ENCODE measurements around the gene ASB6.

The ASB6 gene, protein sequence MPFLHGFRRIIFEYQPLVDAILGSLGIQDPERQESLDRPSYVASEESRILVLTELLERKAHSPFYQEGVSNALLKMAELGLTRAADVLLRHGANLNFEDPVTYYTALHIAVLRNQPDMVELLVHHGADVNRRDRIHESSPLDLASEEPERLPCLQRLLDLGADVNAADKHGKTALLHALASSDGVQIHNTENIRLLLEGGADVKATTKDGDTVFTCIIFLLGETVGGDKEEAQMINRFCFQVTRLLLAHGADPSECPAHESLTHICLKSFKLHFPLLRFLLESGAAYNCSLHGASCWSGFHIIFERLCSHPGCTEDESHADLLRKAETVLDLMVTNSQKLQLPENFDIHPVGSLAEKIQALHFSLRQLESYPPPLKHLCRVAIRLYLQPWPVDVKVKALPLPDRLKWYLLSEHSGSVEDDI

DNA sequence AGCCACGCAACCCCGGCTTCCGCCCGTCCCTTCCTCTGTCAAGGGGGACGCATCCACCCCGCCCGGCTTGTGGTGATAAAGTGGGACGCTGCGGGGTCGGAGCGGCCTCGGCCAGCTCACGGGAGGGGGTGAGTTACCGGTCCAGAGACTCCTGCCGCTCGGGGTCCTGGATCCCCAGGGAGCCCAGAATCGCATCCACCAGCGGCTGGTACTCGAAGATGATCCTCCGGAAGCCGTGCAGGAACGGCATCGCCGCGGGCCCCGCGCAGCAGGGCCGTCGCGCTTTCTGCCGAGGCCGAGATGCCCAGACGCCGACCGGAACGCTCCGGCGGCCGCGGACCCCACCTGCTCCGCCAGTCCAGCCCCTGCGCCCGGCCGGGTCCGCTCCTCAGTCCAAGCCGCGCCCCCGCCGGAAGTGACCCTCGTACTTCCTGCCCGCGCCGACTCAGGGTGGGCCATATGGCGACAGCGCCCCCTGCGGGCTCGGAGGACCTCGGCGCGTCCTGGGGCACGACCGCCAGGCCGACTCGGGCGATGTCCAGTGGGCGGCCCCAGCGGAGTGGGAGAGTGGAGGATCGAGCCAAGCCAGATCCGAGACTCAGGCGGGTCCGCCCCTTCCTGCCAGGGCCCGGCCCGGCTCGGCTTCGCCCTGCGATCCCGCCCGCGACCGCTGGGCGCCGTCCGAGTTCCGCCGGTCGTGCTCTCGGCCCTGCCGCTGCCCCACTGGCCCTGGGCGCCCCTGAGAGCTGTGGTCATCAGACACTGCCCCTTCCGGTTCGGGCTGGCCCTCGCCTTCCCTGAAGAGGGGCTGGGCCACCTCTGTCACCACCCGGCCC is at the start of gene ASB6:
Gene ASB6 (minus strand): TSS at position 402 of the 836 bp plus-strand sequence. CDS start 152 bp downstream, at position 250.
- DNase-seq = peak; percentile 88

DNA sequence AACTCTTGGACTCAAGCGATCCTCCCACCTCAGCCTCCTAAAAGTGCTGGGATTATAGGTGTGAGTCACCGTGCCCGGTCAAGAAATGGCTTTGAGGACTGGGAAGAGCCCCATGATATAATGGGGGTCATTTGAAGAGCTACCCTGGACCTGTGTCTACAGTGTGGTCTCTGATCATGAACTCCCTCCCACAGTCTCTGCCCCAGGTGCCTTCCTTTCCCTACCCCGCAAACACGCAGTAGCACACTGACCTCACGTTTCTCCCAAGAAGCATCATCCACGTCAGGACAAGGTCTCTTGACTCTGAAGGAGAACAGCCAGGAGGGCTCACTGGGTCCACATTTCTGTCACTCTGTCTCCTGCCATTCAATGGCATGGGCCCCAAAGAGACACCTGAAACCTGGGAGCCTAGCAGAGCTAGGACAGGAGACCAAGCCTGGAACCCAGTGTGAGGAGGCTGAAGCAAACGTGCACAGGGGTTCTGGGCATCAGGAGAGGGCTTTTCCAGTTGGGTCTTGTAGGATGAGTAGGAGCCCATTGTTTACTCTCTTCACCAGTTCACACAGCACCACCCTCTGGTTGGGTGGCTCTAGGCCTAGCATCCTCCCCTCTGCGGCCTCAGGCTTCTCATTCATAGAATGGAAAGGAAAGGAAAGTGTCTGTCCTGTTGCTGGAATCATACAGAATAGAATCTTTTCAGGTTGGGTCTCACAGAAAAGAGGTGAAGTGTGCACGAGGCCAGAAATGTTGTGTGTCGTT is 46.5 kb upstream of the ASB6 start:
- DNase-seq = no peak

DNA sequence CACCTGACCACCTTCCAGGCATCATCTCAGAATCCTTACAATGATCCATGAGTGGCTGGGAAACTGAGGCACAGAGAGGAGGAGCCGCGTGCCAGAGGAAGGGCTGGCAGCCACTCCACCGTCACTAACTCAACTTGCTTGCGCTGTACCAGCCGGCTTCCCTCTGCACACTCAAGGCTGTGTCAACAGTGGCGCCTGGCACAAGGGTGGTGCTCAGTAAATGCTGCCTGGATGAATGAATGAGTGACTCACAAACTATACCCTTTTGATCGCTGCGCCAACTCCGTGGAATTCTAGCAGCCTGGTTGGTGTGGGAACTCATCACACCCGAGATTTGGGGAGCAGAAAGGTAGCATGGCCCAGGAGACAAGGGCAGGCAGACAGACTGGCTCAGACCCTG is 45.4 kb upstream of the ASB6 start:
- no peak for DNase-seq

DNA sequence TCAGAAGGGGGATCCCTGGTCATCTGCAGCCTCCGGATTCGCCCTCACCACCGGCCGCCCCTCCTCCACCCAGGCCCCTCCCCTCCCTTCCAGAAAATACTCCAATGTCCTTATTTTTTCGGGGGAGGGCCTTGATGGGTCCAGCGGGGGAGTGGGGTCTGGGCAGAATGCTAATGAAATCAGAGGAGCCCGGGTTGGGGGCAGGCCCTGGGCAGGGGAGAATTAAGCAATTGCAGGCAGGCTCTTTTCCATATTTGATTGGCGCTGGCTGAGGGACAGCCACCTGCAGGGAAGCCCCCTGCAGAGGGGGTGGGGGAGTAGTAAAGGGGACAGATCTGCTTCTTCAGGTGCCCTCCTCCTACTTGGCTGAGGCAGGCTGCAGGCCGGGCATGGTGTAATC is 44.8 kb upstream of the ASB6 start:
- no peak for DNase-seq

DNA sequence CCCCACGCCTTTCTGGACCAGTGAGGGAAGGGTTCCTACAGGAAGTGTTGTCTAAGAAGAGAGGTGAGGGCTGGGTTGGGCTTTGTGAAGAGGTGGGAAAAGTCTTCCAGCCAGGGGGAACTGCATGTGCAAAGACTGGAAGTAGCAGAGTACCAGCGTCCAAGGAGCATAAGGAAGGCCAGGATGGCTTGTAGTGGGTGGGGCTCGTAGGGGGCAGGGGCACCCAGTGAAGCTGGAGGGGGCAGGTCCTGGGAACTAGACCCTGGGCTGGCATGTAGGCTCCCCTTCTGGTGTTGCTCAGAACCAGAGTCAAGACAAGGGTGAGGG is 43.9 kb upstream of the ASB6 start:
- no peak for DNase-seq

DNA sequence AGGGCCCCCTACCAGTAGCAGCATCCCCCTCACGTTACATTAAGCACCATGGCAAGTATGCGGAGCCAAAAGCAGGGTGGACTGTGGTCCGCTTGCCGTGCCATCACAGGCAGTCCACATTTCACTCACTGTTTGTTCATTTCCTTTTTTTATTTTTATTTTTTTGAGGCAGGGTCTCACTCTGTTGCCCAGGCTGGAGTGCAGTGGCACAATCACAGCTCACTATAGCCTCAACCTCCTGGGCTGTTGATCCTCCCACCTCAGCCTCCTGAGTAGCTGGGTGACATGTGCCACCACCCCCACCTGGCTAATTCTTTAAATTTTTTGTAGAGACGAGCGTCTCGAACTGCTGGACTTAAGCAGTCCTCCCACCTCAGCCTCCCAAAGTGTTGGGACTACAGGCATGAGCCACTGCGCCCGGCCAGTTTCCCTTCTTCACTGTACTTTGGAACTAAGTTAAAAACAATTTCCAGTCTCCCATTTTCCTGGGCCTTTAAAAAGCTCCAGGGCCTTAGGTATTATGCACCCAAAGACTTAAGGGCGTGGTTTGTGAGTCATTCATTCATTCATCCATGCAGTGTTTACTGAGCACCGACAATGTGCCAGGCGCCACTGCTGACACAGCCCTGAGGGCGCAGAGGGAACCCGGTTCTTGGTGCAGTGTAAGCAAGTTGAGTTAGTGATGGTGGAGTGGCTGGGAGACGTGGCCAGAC is 43.4 kb upstream of the ASB6 start:
- no peak for DNase-seq

DNA sequence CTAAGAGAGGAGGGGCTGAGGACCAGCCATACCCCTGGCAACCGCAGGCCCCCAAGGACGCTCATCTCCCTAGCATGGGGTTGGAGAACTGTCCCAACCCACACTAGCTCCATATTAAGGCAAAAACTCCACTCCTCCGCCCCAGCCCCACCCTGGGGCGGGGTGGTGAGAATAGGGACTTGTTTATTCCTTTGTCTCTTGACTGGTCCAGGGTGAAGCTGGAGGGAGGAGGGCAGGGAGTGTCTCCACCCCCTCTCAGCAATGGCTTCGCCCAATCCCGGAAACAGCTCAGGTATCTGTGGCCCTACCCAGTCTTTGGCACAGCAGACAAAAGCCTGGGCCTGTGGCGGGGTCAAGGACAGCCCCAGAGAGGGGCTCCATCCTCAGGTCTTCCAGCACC is 40.4 kb upstream of the ASB6 start:
- DNase-seq = no peak

DNA sequence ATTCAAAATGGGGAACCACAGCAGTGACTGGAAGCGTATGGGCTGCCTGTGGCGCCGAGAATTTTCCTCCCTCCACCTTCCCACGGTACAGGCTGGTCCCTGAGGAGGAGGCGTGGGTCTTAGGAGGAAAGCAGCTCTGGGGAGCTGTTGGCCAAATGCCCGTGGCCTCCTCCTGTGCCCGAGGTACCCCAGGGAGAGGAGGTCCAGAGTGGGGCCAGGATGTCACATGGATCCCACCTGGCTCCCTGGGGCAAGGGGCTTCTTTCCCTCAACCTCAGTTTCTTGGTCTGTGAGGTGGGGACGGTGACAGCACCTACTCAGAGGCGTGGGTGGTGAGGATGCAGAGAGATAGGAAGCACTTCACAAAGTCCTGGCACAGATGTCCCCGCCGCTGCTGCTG is 40.0 kb upstream of the ASB6 start:
- no peak for DNase-seq

DNA sequence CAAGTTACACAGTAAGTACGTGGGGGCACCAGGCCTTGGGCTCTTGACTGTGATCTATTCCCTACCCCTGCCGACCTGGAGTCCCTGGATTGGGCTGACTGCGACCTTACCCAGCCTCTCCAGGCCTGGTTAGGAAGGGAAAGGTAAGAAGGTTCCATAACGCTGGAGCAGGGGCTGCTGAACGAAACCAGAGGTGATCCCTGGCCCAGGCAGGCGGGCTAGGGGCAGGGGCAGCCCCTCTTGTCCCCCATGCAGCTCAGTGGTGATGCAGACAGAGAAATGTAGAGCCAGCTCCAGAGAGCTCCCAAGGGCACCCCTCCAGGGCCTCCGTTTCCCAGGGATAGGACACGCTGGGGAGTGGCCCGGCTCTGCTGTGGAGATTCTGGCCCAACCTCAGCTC is 37.6 kb upstream of the ASB6 start:
- no peak for DNase-seq

DNA sequence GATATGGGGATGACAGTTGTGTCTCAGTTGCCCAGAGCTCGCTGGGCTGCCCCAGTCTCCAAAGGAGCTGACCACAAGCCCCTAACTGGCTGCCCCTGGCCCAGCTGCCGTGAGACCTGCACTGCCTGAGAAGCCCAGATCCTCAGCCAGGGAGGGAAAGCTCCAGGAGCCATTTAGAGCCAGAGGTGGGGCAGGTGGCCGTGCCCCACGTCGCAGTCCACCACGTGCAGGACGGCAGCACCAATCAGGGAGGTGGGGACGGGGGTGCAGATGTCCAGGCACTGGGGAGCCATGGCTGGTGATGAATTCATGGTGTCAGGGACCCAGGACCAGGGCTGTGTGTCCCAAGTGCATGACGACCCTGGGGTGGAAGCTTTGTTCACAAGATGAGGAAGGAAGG is 36.9 kb upstream of the ASB6 start:
- DNase-seq = no peak

DNA sequence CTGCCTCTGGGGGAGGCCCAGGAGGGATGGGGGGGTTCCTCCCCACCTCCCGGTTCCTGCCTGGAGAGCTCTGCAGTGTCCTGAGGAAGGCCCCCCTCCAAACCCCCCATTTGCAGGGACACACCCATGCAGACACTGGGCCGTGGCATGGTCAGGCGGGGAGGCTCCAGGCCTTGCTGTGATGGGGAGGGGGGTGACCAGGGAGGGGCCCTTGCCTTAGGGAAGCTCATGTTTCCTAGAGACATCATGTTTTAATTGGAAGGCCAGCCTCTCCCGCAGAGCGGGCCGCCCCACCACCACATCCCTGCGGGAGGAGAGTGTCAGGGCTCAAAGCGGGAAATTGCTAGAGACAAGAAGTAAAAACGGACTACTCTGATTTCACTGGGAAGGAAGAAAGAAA is 35.5 kb upstream of the ASB6 start:
- no peak for DNase-seq

DNA sequence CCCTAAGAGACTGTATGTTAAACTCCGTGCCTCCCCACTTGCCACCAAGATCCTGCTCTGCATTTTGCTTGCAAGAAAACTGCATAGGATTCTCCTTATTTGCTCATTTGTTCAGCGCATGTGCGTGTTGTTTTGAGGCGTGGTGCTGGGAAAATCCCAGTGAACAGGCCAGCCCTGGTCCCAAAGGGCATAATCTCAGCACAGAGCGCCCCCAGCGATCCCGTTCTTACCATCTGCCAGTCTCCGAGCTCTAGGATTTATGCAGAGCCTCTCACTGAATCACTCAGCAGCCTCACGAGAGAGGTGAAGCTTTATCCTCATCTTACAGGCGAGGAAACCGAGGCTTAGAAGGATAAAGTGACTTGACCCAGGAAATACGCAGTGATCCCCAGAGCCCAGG is 35.0 kb upstream of the ASB6 start:
- no peak for DNase-seq

DNA sequence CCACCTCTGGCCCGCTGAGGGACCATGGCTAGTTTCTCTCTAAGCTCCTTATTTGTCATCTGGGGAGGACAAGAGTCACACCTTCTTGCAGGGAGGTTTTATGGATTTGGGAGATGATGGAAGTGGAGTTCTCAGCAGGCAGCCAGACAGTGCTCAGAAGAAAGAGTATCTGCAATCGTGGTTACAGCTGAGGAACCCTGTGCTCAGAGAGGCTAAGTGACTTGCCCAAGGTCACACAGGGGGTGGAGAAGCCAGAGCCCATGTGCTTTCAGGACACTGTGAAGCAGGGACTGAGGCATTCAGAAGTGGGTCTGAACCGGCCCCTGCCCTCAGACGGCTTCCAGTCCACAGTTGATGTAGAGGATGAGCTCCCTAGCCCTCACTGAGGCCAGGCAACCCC is 34.3 kb upstream of the ASB6 start:
- no peak for DNase-seq

DNA sequence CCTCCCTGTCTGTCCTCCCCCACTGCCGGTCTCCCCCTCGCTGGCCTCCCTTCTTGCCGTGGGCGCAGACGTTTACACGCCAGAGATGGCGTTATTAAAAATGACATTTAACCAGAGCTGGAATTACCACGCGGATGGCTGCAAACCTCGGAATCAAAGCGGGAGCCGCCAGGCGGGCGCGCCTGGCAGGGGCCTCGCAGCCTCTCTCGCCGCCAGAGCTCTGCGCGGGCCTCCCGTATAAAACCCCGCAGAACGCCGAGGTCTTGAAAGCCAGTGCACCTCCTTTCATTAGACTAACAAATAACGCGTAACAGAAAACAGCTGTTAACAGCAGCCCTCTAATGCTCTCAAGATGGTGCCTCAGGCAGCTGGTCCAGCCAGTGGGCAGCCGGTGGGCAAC is 33.7 kb upstream of the ASB6 start:
- DNase-seq = no peak

DNA sequence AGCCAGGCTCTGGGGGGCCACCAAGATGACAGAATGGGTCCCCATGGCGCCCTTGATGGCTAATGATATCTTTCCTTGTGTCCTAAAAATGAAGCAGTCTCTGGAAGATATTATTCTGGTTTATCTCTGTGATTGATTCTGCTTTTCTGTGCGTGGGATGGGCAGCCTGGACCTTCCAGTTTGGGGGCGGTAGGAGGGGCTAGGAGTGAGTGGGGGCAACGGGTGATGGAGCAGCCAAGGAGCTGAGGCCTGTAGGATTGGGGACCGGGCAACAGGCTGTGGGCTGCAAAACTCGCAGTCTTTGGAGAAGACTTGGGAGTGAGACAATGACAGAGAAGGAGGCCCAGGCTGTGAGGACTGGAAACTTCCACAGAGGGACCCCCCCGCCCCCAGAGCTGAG is 32.3 kb upstream of the ASB6 start:
- DNase-seq = no peak

DNA sequence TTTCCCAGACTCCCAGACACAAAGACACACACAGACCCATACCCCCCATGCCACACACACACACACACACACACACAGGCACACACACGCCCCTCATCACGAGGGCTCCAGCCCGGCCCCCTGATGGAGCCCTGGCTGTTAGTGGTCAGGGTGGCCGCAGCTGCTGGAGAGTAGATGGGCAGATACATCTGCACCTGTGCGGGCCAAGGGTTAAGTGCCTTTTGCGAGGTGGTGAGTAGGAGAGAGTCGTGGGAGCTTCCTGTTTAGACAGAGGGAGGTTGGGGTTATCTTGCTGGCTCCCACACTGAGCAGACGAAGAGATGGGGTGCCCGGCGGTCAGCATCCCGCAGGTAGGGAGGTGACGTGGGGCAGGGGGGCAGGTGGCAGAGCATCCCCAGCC is 31.7 kb upstream of the ASB6 start:
- no peak for DNase-seq

DNA sequence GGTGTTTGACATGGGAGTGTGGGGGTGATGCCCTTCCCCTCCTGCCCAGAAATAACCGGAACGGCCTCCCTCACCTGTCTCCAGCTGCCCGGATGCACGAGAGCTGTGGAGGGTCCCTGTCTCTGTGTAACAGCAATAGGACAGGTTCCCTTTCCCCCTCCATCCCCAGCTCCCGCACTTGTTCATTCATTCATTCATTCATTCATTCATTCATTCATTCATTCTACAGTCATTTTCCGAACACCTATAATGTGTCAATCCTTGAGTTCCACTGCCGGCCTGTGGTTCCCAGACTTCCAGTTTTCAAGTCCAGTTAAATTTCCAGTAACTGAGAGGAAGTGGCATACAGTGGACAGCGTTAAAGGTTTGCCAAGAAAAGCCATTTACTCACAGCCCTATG is 30.8 kb upstream of the ASB6 start:
- no peak for DNase-seq

DNA sequence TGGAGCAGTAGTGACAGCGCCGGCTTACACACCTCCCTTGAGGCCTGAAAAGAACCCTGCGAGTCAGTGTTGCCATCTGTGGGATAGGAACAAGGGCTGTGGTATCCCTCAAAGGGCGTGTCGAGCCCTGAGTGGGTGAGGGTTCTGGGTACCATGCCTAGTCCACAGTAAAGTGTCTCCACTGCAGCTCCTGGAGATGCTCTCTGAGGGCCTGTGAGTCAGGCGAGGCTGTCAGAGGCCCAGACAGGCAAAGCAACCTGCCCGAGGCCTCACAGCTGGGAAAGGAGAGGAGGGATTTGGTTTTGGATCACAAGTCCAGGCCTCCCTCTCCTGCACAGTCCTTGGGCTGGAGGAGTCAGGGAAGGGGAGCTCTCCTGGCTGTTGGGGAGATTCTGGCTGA is 29.6 kb upstream of the ASB6 start:
- no peak for DNase-seq

DNA sequence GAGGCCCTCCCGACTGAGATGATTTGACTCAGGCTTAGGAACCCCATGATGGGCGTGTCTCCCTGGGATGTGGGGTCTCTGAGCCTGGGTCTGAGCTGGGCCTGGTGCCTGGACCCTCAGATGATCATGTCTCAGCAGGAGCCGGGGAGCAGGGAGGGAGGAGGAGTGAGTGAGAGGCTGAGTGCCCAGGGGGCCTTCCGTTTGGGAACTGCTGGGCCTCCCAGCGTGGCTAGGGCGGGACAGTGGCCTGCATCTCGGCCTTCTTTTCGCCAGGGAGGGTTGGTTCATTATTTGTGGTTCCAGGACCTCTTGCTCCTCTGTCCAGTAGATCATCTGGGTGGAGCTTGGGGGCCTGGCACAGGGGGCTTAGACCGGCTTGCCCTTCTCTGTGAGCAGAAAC is 29.1 kb upstream of the ASB6 start:
- no peak for DNase-seq

DNA sequence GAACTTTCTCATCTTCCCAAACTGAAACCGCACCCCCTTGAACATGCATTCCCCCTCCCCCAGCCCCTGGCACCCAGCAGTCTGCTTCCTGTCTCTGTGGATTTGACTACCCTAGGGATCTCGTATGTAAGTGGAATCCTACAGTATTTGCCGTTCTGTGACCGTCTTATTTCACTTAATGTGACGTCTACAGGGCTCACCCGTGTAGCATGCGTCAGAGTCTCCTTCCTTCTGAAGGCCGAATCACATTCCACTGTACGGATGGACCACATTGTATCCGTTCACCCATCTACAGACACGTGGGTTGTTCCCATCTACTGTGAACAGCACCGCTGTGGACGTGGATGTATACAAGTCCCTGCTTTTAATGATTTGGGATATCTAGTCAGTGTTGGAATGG is 28.0 kb upstream of the ASB6 start:
- DNase-seq = no peak

DNA sequence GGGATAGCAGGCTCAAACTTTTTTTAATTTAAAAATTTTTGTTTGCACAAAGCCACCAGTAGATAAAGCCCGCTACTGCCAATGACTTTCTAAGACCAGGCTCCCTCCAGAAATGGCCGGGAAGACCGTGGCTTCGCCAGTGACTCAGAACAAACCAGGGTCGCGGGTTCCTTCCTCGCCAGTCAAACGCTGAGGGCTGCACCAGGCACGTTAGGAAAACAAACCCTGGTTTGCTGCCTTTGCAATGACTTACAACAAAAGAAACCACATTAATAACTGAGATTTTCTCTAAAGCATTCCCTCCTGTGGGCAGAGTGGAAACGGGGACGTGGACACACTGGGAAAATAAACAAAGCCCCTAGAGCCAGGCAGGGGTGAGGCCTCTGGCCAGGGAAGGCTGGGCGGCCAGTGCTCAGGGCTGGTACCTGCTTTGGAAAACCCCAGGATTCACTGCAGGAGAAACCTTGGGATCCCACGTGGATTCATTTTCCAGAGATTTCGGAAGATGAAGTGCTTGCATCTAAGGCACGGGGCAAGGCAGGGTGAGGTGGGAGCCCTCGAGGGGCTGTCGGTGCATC is 27.3 kb upstream of the ASB6 start:
- DNase-seq = no peak

DNA sequence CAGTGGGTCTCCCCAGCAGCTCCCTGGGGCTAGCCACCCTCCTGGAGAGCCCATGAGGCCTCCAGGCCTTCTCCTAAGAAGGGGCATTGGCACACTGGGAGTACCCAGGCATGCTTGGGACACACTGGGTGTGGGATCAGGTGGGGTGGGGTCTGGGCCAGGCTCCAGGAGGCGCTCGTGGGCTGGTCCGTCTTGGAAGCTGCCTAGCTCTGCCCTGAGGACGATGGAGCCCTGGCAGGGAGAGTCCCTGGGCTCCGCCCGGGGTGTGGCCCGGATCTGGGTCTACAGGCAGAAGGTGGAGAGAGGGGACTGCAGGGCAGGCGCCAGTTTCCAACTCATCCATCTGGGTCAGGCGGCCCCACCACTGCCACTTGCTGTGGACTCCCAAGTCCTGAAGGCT is 25.9 kb upstream of the ASB6 start:
- DNase-seq = no peak

DNA sequence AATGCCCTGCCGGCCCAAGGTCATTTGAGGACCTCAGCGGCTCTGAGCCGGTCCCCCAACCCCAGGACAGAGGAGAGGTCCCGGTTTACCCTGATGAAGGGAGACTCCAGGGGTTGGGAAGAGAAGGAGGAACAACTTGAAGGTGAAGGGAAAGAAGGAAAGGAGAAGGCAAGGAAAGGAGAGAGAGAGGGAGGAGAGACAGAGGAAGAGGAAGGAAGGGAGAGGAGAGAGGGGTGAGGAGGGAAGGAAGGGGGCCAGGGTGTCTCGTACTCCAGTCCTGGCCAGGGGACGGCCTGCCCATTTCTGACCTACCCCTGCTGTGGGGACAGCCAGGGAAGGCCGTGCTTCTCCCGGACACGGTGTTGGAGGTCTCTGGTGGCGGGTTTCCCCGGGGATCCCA is 25.4 kb upstream of the ASB6 start:
- no peak for DNase-seq

Measured in CD4-positive, alpha-beta T cell treated with Interleukin-4 for 4 hours (primary cell).